NCI-H748 (cell line): ENCODE results near the gene P3H3.
A peak's percentile ranks its signal among the peaks of the same experiment; 100 is the strongest.
"Not testable (repeated sequence)": the region's sequence is repeated elsewhere in the genome, so short reads cannot be mapped to it uniquely, and the experiment has no call there.

Source experiments
- DNase-seq: peaks from one replicate; lab custom pipeline; 2025; ENCODE audit not compliant: unreplicated experiment; lab: John Stamatoyannopoulos, UW

The P3H3 gene

DNA sequence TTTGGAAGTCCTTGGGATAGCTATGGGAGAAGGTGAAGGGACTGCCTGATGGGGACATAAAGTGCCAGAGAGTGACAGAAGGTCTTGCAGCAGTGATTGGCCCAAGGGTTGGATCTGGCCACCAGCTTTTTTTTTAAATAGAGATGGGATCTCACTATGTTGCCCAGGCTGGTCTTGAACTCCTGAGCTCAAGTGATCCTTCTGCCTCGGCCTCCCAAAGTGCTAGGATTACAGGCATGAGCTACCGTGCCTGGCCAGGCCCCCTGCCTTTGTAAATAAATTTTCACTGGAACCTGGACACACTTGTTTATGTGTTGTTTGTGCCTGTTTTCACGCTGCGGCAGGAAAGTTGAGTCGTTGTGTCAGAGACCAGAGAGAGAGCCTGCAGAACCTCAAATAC is 37.1 kb downstream of the P3H3 start:
- DNase-seq = not testable (repeated sequence)

- peak; percentile 47 for DNase-seq
These were observed 38.1 kb downstream of the P3H3 start for GRCh38 chr12:6866163-6866919.

DNA sequence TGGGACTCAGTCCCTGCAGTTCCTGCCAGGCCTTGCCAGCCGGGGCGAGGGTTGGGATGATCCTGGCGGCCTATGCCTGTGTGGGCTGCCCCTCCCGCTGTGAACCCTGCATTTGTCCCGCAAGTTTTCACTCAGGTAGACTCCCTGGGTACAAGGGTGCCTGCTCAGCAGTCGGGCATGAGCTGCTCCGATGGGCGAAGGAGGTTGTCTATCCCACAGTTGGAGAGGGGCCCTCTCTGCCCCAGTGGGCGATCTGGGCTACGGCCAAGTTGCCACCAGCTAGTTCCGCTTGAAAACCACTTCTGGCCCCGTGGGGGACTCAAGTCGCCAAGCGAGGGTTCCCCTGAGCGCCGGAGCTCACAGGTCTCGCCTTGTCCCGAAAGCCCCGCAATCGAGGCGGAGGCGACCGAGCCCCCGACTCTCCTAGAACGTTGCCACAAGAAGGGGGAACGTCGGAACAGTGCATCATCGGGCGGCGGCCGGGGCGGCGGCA is 38.8 kb downstream of the P3H3 start:
- peak; percentile 28 for DNase-seq

GRCh38 chr12:6867413-6868210 is 39.4 kb downstream of the P3H3 start, which contains the start of gene TPI1:
Gene TPI1, plus strand, starts transcription at chr12:6867531. Its CDS starts 36 bp downstream, at chr12:6867567.
- DNase-seq = peak; percentile 72

DNA sequence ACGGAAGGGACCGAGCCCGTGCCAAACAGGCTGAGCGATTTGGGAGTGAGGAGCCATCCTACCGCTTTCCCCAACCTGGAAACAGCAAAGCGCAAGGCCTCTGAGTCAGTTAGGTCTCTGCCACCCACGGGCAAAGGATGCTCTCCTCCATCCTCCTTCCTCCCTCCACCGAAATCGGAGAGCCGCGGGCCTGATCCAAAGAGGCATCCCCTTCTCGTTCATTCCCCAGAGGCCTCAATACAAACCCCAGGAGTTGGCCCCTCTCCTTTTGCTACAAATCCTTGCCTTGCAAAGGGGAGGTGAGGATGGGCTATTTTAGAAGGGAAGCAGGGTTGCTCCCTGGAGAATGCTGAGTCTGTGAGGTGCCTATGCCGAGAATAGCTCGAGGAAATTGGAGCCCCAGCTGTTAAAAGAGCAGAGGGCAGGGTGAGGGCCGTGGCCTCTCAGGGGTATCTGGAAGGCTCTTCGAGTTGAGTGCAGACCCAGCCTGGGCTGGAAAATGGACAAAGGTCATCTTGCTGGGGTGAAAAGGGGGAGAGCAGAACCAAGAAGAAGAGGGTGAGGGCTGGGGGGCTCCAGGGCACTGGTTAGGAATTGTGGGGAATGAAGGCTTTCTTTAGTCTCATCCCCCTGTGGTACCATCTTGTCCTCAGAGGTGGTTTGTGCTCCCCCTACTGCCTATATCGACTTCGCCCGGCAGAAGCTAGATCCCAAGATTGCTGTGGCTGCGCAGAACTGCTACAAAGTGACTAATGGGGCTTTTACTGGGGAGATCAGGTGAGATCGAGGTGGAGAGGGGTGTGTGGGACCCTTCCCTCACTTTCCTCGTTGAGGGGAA is 40.2 kb downstream of the P3H3 start:
- no peak for DNase-seq

- DNase-seq = peak; percentile 73
These were observed 41.1 kb downstream of the P3H3 start for GRCh38 chr12:6869049-6870021.

DNA sequence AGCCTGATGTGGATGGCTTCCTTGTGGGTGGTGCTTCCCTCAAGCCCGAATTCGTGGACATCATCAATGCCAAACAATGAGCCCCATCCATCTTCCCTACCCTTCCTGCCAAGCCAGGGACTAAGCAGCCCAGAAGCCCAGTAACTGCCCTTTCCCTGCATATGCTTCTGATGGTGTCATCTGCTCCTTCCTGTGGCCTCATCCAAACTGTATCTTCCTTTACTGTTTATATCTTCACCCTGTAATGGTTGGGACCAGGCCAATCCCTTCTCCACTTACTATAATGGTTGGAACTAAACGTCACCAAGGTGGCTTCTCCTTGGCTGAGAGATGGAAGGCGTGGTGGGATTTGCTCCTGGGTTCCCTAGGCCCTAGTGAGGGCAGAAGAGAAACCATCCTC is 42.1 kb downstream of the P3H3 start:
- not testable (repeated sequence) for DNase-seq

DNA sequence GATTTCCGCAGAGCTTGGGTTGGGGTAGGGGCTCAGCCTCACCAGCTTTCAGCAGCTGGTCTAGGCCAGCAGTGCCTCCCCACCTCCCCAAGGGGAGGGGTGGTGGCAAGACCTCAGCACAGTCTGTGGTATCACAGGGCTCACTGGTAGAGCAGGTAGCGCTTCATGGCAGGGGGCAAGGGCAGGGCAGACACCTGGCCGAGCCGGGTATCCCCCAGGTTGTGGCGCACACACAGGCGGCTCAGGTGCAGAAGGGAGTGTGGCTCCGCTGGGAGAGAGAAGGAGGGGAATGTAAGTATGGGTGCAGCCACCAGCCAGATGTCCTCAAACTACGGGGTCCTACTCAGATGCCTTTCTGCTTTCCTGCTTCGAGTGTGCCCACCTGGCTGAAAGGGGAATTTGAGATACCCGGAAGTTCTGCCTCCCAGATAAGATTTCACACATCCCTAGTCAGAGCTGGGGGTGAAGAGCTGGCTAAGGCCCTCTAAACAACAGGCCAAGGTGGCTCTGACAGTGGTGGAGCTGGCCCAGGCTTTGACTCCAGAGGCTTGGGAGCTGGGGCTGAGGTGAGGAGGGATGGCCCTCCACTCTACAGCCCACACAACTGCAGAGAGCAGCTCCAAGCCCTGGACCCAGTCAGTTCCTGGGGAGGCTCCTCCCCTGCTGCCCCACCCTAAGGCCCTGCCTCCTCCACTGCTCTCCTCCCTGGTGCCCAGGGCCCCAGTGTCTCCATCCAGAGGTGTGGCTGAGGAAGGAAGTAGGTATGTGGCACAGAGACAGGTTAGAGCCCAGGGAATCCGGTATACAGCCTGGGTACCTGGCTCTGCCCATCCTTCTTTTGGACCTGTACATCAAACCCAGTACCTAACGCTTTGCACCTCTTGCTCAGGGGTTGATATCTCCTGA is 43.1 kb downstream of the P3H3 start:
- DNase-seq = peak; percentile 24

DNA sequence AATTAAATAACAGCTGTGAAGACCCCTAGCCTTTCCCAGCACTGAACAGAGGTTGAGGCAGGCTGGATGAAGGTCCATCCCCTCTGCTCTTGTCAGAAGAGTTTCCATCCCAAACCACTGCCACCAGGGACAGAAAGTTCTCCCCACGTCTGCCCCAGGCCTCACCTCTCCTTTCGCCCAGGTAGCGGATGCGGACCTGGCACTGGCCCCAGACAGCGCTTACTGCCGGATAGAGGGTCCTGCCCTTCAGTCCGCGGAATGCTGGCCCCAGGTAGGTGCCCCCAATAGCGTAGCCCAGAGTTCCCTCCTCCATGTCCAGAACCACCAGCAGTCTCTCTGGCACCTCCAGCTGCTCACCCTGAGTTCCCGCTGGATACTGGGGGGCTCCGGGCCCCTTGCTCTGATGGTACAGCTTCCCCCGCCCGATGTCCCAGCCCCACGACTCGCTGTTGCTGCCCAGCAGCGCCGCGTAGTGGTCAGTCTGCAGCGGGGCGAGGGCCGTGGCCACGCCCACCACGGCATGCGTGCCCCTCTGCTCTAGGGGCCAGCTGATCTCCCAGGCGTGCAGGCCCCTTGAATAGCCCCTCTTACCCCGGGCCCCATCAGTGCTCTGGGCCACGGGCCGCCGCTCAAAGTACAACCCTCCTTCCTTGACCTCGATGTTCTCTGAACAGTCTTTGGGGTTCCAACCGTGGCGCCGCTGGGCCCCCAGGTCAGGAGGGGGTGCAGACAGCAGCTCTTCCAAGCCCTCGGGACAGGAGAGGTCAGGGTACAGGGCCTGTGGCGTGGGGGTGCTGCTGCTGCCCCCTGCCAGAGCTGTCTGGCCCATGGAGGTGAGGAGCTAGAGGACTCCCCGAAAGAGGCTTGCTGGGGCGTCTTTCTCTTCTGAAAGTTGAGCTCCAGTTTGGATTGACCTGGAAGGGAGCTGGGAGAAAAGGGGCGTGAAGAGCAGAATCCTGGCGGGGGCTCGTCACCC is 44.2 kb downstream of the P3H3 start:
- DNase-seq = peak; percentile 74

DNA sequence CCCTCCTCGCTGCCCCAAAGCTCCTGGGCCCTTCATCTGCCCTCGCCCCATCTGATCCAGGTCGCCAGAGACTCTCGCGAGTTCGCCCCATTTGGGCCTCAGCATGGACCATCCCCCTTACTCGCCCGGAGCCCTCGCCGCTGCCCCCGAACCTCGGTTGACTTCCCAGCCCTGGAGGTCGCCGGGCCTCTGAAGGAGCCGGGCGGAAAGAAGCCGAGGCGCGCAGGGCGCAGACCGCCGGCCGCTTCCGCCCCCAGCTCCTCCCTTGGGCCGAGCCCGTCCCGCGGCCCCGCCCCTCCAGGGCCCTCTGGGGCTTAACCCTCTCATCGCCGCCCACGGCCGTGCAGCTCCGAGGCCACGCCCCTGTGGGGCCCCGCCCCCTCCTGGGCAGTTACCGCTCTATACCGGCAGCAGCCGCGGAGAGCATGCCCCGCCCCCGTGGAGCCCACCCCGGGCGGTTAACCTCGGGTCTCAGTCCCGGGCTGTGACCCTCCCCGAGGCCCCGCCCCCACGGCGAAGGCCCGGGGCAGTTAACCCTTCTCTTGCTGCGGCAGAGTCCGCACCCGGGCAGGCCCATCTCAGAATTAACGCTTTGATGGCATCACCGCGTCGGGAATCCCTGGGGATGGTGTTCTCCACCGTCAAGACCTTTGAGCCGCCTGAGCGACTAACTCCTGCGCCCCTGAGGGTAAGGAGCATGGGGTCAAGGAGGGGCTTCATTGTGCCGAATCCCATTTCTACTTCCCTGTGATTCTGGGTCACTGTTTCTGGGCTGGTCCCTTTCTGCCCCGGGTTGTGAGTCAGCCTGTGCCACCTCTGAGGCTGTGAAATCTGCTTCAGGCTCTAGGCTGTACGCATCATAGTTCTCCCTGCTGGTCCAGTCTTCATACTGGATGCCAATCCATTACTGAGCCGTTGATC is 45.1 kb downstream of the P3H3 start, which contains the start of gene SPSB2:
Gene SPSB2, minus strand, starts transcription at position 210 of the 921 bp plus-strand sequence. CDS start 402 bp downstream, outside the sequence.
- peak; percentile 96 for DNase-seq

- DNase-seq = not testable (repeated sequence)
These were observed 45.8 kb downstream of the P3H3 start for GRCh38 chr12:6874015-6874368.

DNA sequence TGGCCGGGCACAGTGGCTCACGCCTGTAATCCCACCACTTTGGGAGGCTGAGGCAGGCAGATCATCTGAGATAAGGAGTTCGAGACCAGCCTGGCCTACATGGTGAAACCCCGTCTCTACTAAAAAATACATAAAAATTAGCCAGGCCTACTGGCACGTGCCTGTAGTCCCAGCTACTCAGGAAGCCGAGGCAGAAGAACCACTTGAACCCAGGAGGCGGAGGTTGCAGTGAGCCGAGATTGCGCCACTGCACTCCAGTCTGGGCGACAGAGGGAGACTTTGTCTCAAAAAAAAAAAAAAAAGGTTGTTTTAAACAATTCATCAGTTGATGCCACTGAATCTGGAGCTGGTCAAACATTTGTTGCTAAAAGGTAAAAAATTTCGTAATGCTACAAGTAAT is 51.6 kb downstream of the P3H3 start:
- DNase-seq = not testable (repeated sequence)

DNA sequence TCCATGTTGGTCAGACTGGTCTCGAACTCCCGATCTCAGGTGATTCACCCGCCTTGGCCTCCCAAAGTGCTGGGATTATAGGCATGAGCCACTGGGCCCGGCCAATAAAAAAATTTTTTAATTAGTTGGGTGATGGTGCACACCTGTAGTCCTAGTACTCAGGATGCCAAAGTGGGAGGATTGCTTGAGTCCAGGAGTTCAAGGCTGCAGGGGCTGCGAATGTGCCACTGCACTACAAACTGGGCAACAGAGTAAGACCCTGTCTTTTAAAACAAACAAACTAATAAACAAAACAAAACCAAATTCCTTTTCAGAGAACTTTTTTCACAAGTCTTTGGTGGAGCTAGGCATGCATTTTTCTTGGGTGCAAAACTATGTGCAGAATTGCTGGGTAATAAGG is 55.0 kb downstream of the P3H3 start:
- no peak for DNase-seq

- no peak for DNase-seq
These were observed 55.5 kb downstream of the P3H3 start for GRCh38 chr12:6883683-6884082.

DNA sequence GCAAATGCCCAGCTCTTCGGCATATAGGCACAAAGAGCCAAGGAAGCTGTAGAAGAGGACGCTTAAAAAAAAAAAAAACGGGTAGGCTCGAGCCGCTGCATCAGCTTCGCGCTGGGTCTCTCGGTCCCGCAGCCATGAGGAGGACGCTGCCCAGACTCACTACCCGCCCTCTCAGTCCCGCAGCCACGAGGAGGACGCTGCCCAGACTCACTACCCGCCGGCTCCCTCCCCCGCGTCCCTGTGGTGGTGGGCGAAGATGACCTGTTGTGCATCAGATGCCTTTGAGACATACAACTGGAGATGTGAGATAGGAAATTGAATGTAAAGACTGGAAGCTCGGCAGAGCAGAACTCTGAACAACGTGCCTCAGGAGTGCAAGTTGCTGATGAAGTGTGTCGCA is 56.3 kb downstream of the P3H3 start:
- DNase-seq = no peak

GRCh38 chr12:6886206-6886999 is 58.2 kb downstream of the P3H3 start:
- DNase-seq = not testable (repeated sequence)
